HepG2 (cell line): ENCODE data around the gene CCDC136. TPM values are rescaled to one million over a fixed set of nuclear protein-coding genes. Genes with fewer than 3 reads are reported as not detected.

Experiments used
- ATAC-seq: fragments of 200-7000 bp; cut with Tn5 transposase; 3 replicates; pipeline ENCODE4 v1.9.1; 2020; ENCODE audit warnings: mild to moderate bottlenecking, moderate library complexity
- BruUV-seq: library from RNA; stranded (reverse); fragments of 400-500 nt; replicated peaks from 2 replicates; lab custom pipeline; 2021; lab: Mats Ljungman, UMichigan
- CTCF ChIA-PET: fragments of 300-600 bp; formaldehyde crosslinking; extraction: SDS; loops from one replicate; lab custom pipeline; 2021; ENCODE audit warnings: low total read pairs, inconsistent platforms, low intra/inter-chr PET ratio; lab: Yijun Ruan, JAX
- POLR2A ChIA-PET: fragments of 350-600 bp; sonication (Branson Sonifier 250); formaldehyde crosslinking; loops from one replicate; lab custom pipeline; 2020; ENCODE audit warnings: antibody characterized with exemption, inconsistent platforms; lab: Yijun Ruan, JAX
- DNase-seq: peaks from one replicate; pipeline ENCODE4 v3.0.0-alpha.2; 2015; ENCODE audit warnings: low spot score
- FAIRE-seq: peaks from 3 replicates; lab custom pipeline; 2011; peaks lifted over from hg19 to GRCh38; lab: Jason Lieb, UNC
- H2AFZ ChIP-seq: one replicate; pipeline ENCODE4 v1.6.1; 2011; ENCODE audit warnings: low read length, inconsistent platforms
- H3K27ac ChIP-seq: fragments of 300-600 bp; 3 replicates; pipeline ENCODE4 v1.8.0; 2011; ENCODE audit warnings: mixed run types, mild to moderate bottlenecking, mixed read lengths, low read length, inconsistent platforms; ENCODE audit not compliant: insufficient read depth; ENCODE audit errors: extremely low read length
- H3K27me3 ChIP-seq, 2 experiments: fragments of 200-600 bp in 1 of 2; 2 replicates in 1 of 2; 3 replicates in 1 of 2; pipeline versions ENCODE4 v1.6.0 to v1.8.0; 2011; ENCODE audit warnings: low read length in 2 of 2, mild to moderate bottlenecking in 2 of 2, moderate library complexity in 2 of 2, inconsistent platforms in 1 of 2; ENCODE audit not compliant: insufficient read depth in 2 of 2, control insufficient read depth in 1 of 2
- H3K36me3 ChIP-seq, 2 experiments: fragments of 200-600 bp in 1 of 2; replicated peaks in 1 of 2; 2 replicates in 1 of 2; 3 replicates in 1 of 2; pipeline versions ENCODE4 v1.5.1 to v1.8.0; 2011; ENCODE audit warnings: low read length in 2 of 2, inconsistent platforms in 1 of 2; ENCODE audit not compliant: insufficient read depth in 2 of 2, control insufficient read depth in 1 of 2
- H3K4me1 ChIP-seq: 2 replicates; pipeline ENCODE4 v1.5.1; 2012; ENCODE audit warnings: low read length, inconsistent platforms; ENCODE audit not compliant: insufficient read depth
- H3K4me2 ChIP-seq: 2 replicates; pipeline ENCODE4 v1.6.0; 2011; ENCODE audit warnings: low read depth, low read length, inconsistent platforms
- H3K4me3 ChIP-seq, 3 experiments: fragments of 200-600 bp in 1 of 3; sonication (generic), shearing (Covaris generic) in 1 of 3; replicated peaks in 1 of 3; 2 replicates each; pipeline ENCODE4 v1.5.1; 2011 to 2016; ENCODE audit warnings: low read length in 3 of 3, inconsistent platforms in 2 of 3, low read depth in 2 of 3, mild to moderate bottlenecking in 2 of 3, control low read depth in 1 of 3, mixed read lengths in 1 of 3; ENCODE audit not compliant: insufficient read depth in 1 of 3
- H3K79me2 ChIP-seq: one replicate; pipeline ENCODE4 v1.6.1; 2011; ENCODE audit warnings: low read length, inconsistent platforms; ENCODE audit not compliant: insufficient read depth
- H3K9ac ChIP-seq: 2 replicates; pipeline ENCODE4 v1.6.0; 2011; ENCODE audit warnings: mild to moderate bottlenecking, low read depth, low read length, inconsistent platforms; ENCODE audit not compliant: insufficient read depth
- H3K9me3 ChIP-seq: 2 replicates; pipeline ENCODE4 v1.5.1; 2012; ENCODE audit warnings: mild to moderate bottlenecking, low read length
- H4K20me1 ChIP-seq: 2 replicates; pipeline ENCODE4 v1.6.0; 2011; ENCODE audit warnings: inconsistent platforms, mild to moderate bottlenecking, low read length, moderate library complexity; ENCODE audit not compliant: insufficient read depth
- ARID3A ChIP-seq: IDR thresholded peaks from 2 replicates; pipeline ENCODE4 v1.6.1; 2012; ENCODE audit warnings: low read depth, low read length, improper control_type of control experiment
- ATF1 ChIP-seq: IDR thresholded peaks from 2 replicates; pipeline ENCODE4 v1.6.1; 2016; ENCODE audit warnings: mild to moderate bottlenecking, control low read depth
- KDM1A ChIP-seq: IDR thresholded peaks from 2 replicates; pipeline ENCODE4 v1.6.1; 2016; ENCODE audit warnings: missing compliant biosample characterization
- PATZ1 ChIP-seq: sonication (generic); formaldehyde crosslinking; IDR thresholded peaks from 2 replicates; pipeline ENCODE4 v1.4.0; 2020; ENCODE audit warnings: missing genetic modification reagents
- PRDM15 ChIP-seq: sonication (generic); formaldehyde crosslinking; IDR thresholded peaks from 2 replicates; pipeline ENCODE4 v1.4.0; 2020; ENCODE audit warnings: missing genetic modification reagents
- RAD51 ChIP-seq: fragments of 450-650 bp; IDR thresholded peaks from 2 replicates; pipeline ENCODE4 v1.6.1; 2016; ENCODE audit warnings: borderline replicate concordance
- SATB2 ChIP-seq: sonication (generic); formaldehyde crosslinking; IDR thresholded peaks from 2 replicates; pipeline ENCODE4 v1.5.0; 2020; ENCODE audit warnings: missing genetic modification reagents
- TFDP1 ChIP-seq: IDR thresholded peaks from 2 replicates; pipeline ENCODE4 v1.6.1; 2016; ENCODE audit warnings: missing compliant biosample characterization, missing genetic modification reagents, borderline replicate concordance
- ZFYVE20 ChIP-seq: sonication (generic); formaldehyde crosslinking; IDR thresholded peaks from 2 replicates; pipeline ENCODE4 v1.8.0; 2023; ENCODE audit warnings: low read depth, mild to moderate bottlenecking, moderate library complexity, missing genetic modification reagents, borderline replicate concordance
- ZNF263 ChIP-seq: sonication (generic); formaldehyde crosslinking; IDR thresholded peaks from 2 replicates; pipeline ENCODE4 v1.4.0; 2020; ENCODE audit warnings: missing genetic modification reagents
- ZNF496 ChIP-seq: sonication (generic); formaldehyde crosslinking; IDR thresholded peaks from 2 replicates; pipeline ENCODE4 v1.8.1; 2023; ENCODE audit warnings: mild to moderate bottlenecking, moderate library complexity, missing genetic modification reagents; ENCODE audit not compliant: insufficient replicate concordance
- ZNF709 ChIP-seq: sonication (generic); formaldehyde crosslinking; IDR thresholded peaks from 2 replicates; pipeline ENCODE4 v1.5.0; 2020; ENCODE audit warnings: mild to moderate bottlenecking, missing genetic modification reagents
- ZNF788 ChIP-seq: sonication (generic); formaldehyde crosslinking; IDR thresholded peaks from 2 replicates; pipeline ENCODE4 v1.5.0; 2020; ENCODE audit warnings: mild to moderate bottlenecking, missing genetic modification reagents, borderline replicate concordance
- ZSCAN22 ChIP-seq: sonication (generic); formaldehyde crosslinking; IDR thresholded peaks from 2 replicates; pipeline ENCODE4 v1.4.0; 2020; ENCODE audit warnings: mild to moderate bottlenecking, missing genetic modification reagents
- ZSCAN5A ChIP-seq: sonication (generic); formaldehyde crosslinking; IDR thresholded peaks from 2 replicates; pipeline ENCODE4 v1.8.0; 2022; ENCODE audit warnings: mild to moderate bottlenecking, missing genetic modification reagents, borderline replicate concordance
- WGBS: methylation state at CpG from one replicate; pipeline ENCODE4 v1.1.6; 2017; ENCODE audit warnings: low lambda C conversion rate; 5-methylcytosine and 5-hydroxymethylcytosine counted together
- in situ Hi-C: cut with HindIII; loops from 2 replicates; pipeline ENCODE4 v1.10.0; 2017; ENCODE audit warnings: low pct_unique_long_range_greater_than_20kb; ENCODE audit not compliant: extremely low pct_ligation_motif_present
- intact Hi-C: fragments of 100-400 bp; cut with micrococcal nuclease; formaldehyde crosslinking; loops from one replicate; pipeline ENCODE4 v1.10.0; 2022; ENCODE audit not compliant: unreplicated experiment
- polyA plus RNA-seq, 8 experiments: library from polyadenylated mRNA; depleted of rRNA in 3 of 8; stranded (reverse) in 7 of 8; unstranded in 1 of 8; fragments of >200 nt; fragmentation: Illumina TruSeq in 4 of 8; extraction: Trizol in 4 of 8; gene quantifications; 2 replicates each; pipeline versions ENCODE4 v1.2.1 to v1.2.3, GENCODE V29; 2011 to 2016; ENCODE audit warnings: low read depth in 4 of 8, missing spikeins in 1 of 8, mixed read lengths in 1 of 8; ENCODE audit not compliant: insufficient read depth in 1 of 8
- total RNA-seq, 5 experiments: library from RNA; depleted of rRNA; stranded (reverse); fragments of >200 nt; fragmentation: Illumina TruSeq; extraction: Trizol; gene quantifications; 2 replicates each; pipeline ENCODE4 v1.2.3, GENCODE V29; 2016; ENCODE audit warnings: low read depth in 1 of 5

The CCDC136 gene
- total and polyA plus RNA-seq, 2 of the 13 experiments (the other 11 are each of a cell fraction or from before 2014, with no cell fraction given): 0.04 to 0.38 TPM

GRCh38 chr7:128869944-128870285 is 78.1 kb downstream of the CCDC136 start:
- under 1% methylated on average over 18 of the region's 30 CpGs for WGBS
- H3K4me1 ChIP-seq: peaks cover 43% of the 10 kb centered on the region
- peak overlapping the region; percentile 83 for H3K4me2 ChIP-seq
- H3K4me3 ChIP-seq: peak overlapping the region; percentile 63 to 73 (median 68); a peak in 5 of 6 replicates
- H3K27ac ChIP-seq: no peak overlapping the region
- no TSS peak for BruUV-seq
- H3K9me3 ChIP-seq: no peaks in the 10 kb centered on the region
- POLR2A ChIA-PET: no interaction called here
- CTCF ChIA-PET: no interaction called here
- DNase-seq (no peak), FAIRE-seq (no peak), ATAC-seq (peak; percentile 52)
- no peaks in the 10 kb centered on the region for H3K79me2 ChIP-seq
- no peaks in the 10 kb centered on the region for H4K20me1 ChIP-seq
- no peak overlapping the region for H2AFZ ChIP-seq
- intact Hi-C loops: loop anchor here (5.0 to 10.0 kb wide), 2 partner anchors 33 to 85 kb away; no protein-coding TSS in a partner anchor
- peaks cover 3 to 12% of the 10 kb centered on the region in 2 experiments; a peak in 4 of 5 replicates for H3K27me3 ChIP-seq
- peak overlapping the region; percentile 40 for H3K9ac ChIP-seq
- in situ Hi-C loops: no loop called here
- peaks cover 0 to 4% of the 10 kb centered on the region in 2 experiments; a peak in 2 of 5 replicates for H3K36me3 ChIP-seq
- TF ChIP-seq TFDP1 (CRISPR knock-in tag): peak; percentile 3; the same call in 1 of the 2 replicates
- TF ChIP-seq PATZ1 (CRISPR knock-in tag): peak; percentile 50; the same call in 1 of the 2 replicates
- no peak for TF ChIP-seq SATB2 (CRISPR knock-in tag)
- TF ChIP-seq ATF1 (CRISPR knock-in tag): no peak
- no peak for TF ChIP-seq ZSCAN5A
- TF ChIP-seq ZFYVE20: no peak
- TF ChIP-seq ZNF496 (CRISPR knock-in tag): no peak
- TF ChIP-seq ZNF263 (CRISPR knock-in tag): no peak
- peak; percentile 46; the same call in 1 of the 2 replicates for TF ChIP-seq PRDM15 (CRISPR knock-in tag)
- TF ChIP-seq ZNF709 (CRISPR knock-in tag): no peak
- no peak for TF ChIP-seq ZSCAN22 (CRISPR knock-in tag)
- no peak for TF ChIP-seq KDM1A (CRISPR knock-in tag)
- TF ChIP-seq ARID3A: no peak
- TF ChIP-seq RAD51: no peak
- TF ChIP-seq ZNF788 (CRISPR knock-in tag): no peak
